H9 (cell line): ENCODE results near the gene MOG. TPM values are rescaled to one million over a fixed set of nuclear protein-coding genes. Genes with fewer than 3 reads are reported as not detected.

ENCODE experiments used
- DNase-seq: peaks from one replicate; pipeline ENCODE4 v3.0.0-alpha.2; 2017
- H2AFZ ChIP-seq: one replicate; pipeline ENCODE4 v1.6.1; 2013; ENCODE audit warnings: mild to moderate bottlenecking, low read length, control low read depth, moderate library complexity
- H2AK5ac ChIP-seq: 2 replicates; pipeline ENCODE4 v1.6.1; 2013; ENCODE audit warnings: low read length, control low read depth, mixed read lengths; ENCODE audit not compliant: insufficient read length
- H2BK120ac ChIP-seq: one replicate; pipeline ENCODE4 v1.6.1; 2013; ENCODE audit warnings: low read depth, mild to moderate bottlenecking, low read length, control low read depth, inconsistent platforms; ENCODE audit not compliant: poor library complexity, severe bottlenecking
- H2BK12ac ChIP-seq: 2 replicates; pipeline ENCODE4 v1.6.1; 2013; ENCODE audit warnings: low read length, control low read depth, mixed read lengths, low read depth; ENCODE audit not compliant: insufficient read length
- H2BK15ac ChIP-seq: 2 replicates; pipeline ENCODE4 v1.6.1; 2013; ENCODE audit warnings: low read depth, low read length, control low read depth
- H2BK20ac ChIP-seq: one replicate; pipeline ENCODE4 v1.6.1; 2013; ENCODE audit warnings: low read depth, mild to moderate bottlenecking, low read length, control low read depth, inconsistent platforms; ENCODE audit not compliant: poor library complexity, severe bottlenecking
- H2BK5ac ChIP-seq: 2 replicates; pipeline ENCODE4 v1.6.1; 2013; ENCODE audit warnings: low read length, control low read depth, mixed read lengths; ENCODE audit not compliant: insufficient read length
- H3K14ac ChIP-seq: 2 replicates; pipeline ENCODE4 v1.6.1; 2013; ENCODE audit warnings: low read length, control low read depth; ENCODE audit not compliant: insufficient read depth
- H3K18ac ChIP-seq: 2 replicates; pipeline ENCODE4 v1.6.1; 2013; ENCODE audit warnings: low read depth, mild to moderate bottlenecking, mixed read lengths, low read length, control low read depth; ENCODE audit not compliant: insufficient read length
- H3K23ac ChIP-seq: 2 replicates; pipeline ENCODE4 v1.6.1; 2013; ENCODE audit warnings: low read length, control low read depth, mixed read lengths, low read depth; ENCODE audit not compliant: insufficient read length
- H3K23me2 ChIP-seq: 2 replicates; pipeline ENCODE4 v1.6.1; 2013; ENCODE audit warnings: low read depth, mild to moderate bottlenecking, mixed read lengths, low read length, control low read depth; ENCODE audit not compliant: insufficient read length, poor library complexity, severe bottlenecking
- H3K27ac ChIP-seq: 2 replicates; pipeline ENCODE4 v1.5.1; 2013; ENCODE audit warnings: low read length, control low read depth, mixed read lengths, low read depth; ENCODE audit not compliant: insufficient read length
- H3K27me3 ChIP-seq: 2 replicates; pipeline ENCODE4 v1.6.1; 2013; ENCODE audit warnings: low read length, control low read depth, inconsistent platforms; ENCODE audit not compliant: insufficient read depth
- H3K4ac ChIP-seq: 2 replicates; pipeline ENCODE4 v1.6.1; 2013; ENCODE audit warnings: low read depth, mild to moderate bottlenecking, control low read depth, inconsistent platforms, low read length, moderate library complexity
- H3K4me1 ChIP-seq: 2 replicates; pipeline ENCODE4 v1.6.1; 2013; ENCODE audit warnings: low read length, control low read depth, inconsistent platforms; ENCODE audit not compliant: insufficient read depth
- H3K4me2 ChIP-seq: 2 replicates; pipeline ENCODE4 v1.6.1; 2013; ENCODE audit warnings: low read length, control low read depth, mixed read lengths; ENCODE audit not compliant: insufficient read length, insufficient read depth
- H3K56ac ChIP-seq: 2 replicates; pipeline ENCODE4 v1.6.1; 2013; ENCODE audit warnings: low read depth, mild to moderate bottlenecking, mixed read lengths, low read length, control low read depth; ENCODE audit not compliant: insufficient read length
- H3K79me1 ChIP-seq: 2 replicates; pipeline ENCODE4 v1.6.1; 2013; ENCODE audit warnings: low read depth, mild to moderate bottlenecking, moderate library complexity, low read length, control low read depth, inconsistent platforms; ENCODE audit not compliant: insufficient read depth, poor library complexity, severe bottlenecking
- H3K79me2 ChIP-seq: 2 replicates; pipeline ENCODE4 v1.6.1; 2013; ENCODE audit warnings: low read length, control low read depth, inconsistent platforms; ENCODE audit not compliant: insufficient read depth
- H3K9ac ChIP-seq: 2 replicates; pipeline ENCODE4 v1.6.1; 2013; ENCODE audit warnings: low read length, control low read depth, mixed read lengths; ENCODE audit not compliant: insufficient read length; ENCODE audit errors: extremely low read depth
- H3K9me3 ChIP-seq: one replicate; pipeline ENCODE4 v1.6.1; 2013; ENCODE audit warnings: low read depth, low read length, inconsistent platforms; ENCODE audit not compliant: control insufficient read depth
- H3T11ph ChIP-seq: one replicate; pipeline ENCODE4 v1.6.1; 2013; ENCODE audit warnings: mild to moderate bottlenecking, low read length, control low read depth, inconsistent platforms
- H4K20me1 ChIP-seq: one replicate; pipeline ENCODE4 v1.6.1; 2013; ENCODE audit not compliant: control insufficient read depth, insufficient read length, insufficient read depth
- H4K5ac ChIP-seq: 2 replicates; pipeline ENCODE4 v1.6.1; 2013; ENCODE audit warnings: low read depth, mild to moderate bottlenecking, mixed read lengths, low read length, control low read depth; ENCODE audit not compliant: insufficient read length
- H4K8ac ChIP-seq: replicated peaks from 2 replicates; pipeline ENCODE4 v1.6.1; 2013; ENCODE audit warnings: low read length, control low read depth, mixed read lengths, low read depth; ENCODE audit not compliant: insufficient read length
- H4K91ac ChIP-seq: 2 replicates; pipeline ENCODE4 v1.6.1; 2013; ENCODE audit warnings: low read depth, mild to moderate bottlenecking, moderate library complexity, mixed read lengths, low read length, control low read depth; ENCODE audit not compliant: insufficient read length
- H3K27ac Mint-ChIP-seq, 3 experiments: 2 replicates in 2 of 3; 3 replicates in 1 of 3; pipeline ENCODE4 v1.8.0; 2020 to 2021; ENCODE audit warnings: mixed read lengths in 3 of 3, mild to moderate bottlenecking in 1 of 3, moderate library complexity in 1 of 3
- H3K27me3 Mint-ChIP-seq: 2 replicates; pipeline ENCODE4 v1.8.0; 2021; ENCODE audit warnings: low read depth, mild to moderate bottlenecking, moderate library complexity, mixed read lengths
- H3K36me3 Mint-ChIP-seq, 3 experiments: 2 replicates in 2 of 3; 3 replicates in 1 of 3; pipeline ENCODE4 v1.8.0; 2020 to 2021; ENCODE audit warnings: low read depth in 3 of 3, mixed read lengths in 3 of 3; ENCODE audit not compliant: insufficient read depth in 1 of 3
- H3K4me1 Mint-ChIP-seq, 2 experiments: 2 replicates each; pipeline ENCODE4 v1.8.0; 2020; ENCODE audit warnings: mixed read lengths in 2 of 2
- H3K4me3 Mint-ChIP-seq, 2 experiments: 2 replicates in 1 of 2; 3 replicates in 1 of 2; pipeline ENCODE4 v1.8.0; 2020 to 2021; ENCODE audit warnings: mild to moderate bottlenecking in 2 of 2, mixed read lengths in 2 of 2, moderate library complexity in 1 of 2
- H3K9me3 Mint-ChIP-seq, 2 experiments: 2 replicates in 1 of 2; 3 replicates in 1 of 2; pipeline ENCODE4 v1.8.0; 2020; ENCODE audit warnings: mild to moderate bottlenecking in 2 of 2, mixed read lengths in 2 of 2, moderate library complexity in 1 of 2
- WGBS: extraction: QIAGEN DNeasy Blood & Tissue Kit; methylation state at CpG from one replicate; pipeline ENCODE4 v1.1.7; 2013; ENCODE audit warnings: missing lambda C conversion rate, low lambda C conversion rate, mixed read lengths; ENCODE audit not compliant: insufficient read length; ENCODE audit errors: extremely low coverage; 5-methylcytosine and 5-hydroxymethylcytosine counted together
- total RNA-seq: library from RNA; stranded (reverse); gene quantifications from 2 replicates; pipeline ENCODE4 v1.2.1, GENCODE V29; 2021
- TF ChIP-seq, protein P1 (sequence below): fragments of 200-600 bp; sonication (generic); conservative IDR thresholded peaks from 3 replicates; pipeline ENCODE4 v1.8.0; 2021; ENCODE audit warnings: antibody characterized with exemption, mild to moderate bottlenecking

MOG gene
- total RNA-seq, 1 experiment from 2014 or later: 0.55 TPM

DNA sequence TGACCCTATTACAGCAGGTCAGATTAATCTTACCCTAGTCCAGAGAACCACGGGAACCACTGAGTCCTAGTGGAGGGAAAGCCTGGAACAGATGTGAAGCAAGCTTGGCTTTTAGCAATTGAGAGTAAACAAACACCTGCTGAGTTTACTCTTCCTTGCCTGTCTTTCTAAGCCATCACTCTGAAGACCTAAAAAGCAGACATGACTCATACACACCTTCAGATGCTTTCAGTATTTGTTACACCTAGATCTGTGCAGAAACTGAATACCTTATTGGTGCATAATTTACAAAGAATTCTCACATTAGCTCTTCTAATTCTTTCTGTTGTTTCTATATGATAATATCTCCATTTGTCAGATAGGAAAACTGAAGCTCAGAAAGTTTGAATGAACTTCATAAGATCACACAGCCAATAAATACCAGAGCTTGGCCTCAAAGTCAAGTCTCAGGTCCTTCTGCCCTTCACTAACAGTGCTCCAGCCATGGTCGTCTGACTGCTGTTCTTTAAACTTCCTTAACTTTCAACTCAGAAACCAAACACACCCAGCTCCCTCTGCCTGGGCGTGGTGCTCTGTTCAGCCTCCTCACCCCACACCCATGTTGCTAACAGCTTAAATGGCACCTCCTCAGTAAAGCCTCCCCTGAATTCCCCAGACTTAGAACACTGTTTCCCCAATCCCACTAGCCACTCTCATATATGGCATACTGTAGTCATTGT, 15.3 kb upstream of the MOG start:
- Mint-ChIP-seq H3K27ac (peak overlapping the region in 2 of 3 experiments; percentile 4 to 45; a peak in 3 of 7 replicates), H3K36me3 (no peaks in the 10 kb centered on the region; a peak in 1 of 7 replicates), H3K27me3 (no peaks in the 10 kb centered on the region), H3K9me3 (no peaks in the 10 kb centered on the region), H3K4me3 (no peak overlapping the region), H3K4me1 (peaks cover 30 to 34% of the 10 kb centered on the region in 2 experiments)
- no peak overlapping the region for H3K14ac ChIP-seq
- TF ChIP-seq, protein P1, sequence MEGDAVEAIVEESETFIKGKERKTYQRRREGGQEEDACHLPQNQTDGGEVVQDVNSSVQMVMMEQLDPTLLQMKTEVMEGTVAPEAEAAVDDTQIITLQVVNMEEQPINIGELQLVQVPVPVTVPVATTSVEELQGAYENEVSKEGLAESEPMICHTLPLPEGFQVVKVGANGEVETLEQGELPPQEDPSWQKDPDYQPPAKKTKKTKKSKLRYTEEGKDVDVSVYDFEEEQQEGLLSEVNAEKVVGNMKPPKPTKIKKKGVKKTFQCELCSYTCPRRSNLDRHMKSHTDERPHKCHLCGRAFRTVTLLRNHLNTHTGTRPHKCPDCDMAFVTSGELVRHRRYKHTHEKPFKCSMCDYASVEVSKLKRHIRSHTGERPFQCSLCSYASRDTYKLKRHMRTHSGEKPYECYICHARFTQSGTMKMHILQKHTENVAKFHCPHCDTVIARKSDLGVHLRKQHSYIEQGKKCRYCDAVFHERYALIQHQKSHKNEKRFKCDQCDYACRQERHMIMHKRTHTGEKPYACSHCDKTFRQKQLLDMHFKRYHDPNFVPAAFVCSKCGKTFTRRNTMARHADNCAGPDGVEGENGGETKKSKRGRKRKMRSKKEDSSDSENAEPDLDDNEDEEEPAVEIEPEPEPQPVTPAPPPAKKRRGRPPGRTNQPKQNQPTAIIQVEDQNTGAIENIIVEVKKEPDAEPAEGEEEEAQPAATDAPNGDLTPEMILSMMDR: no peak
- H3K27ac ChIP-seq: no peak overlapping the region
- no peaks in the 10 kb centered on the region for H3K23me2 ChIP-seq
- no peak overlapping the region for H2BK120ac ChIP-seq
- H2AK5ac ChIP-seq: no peak overlapping the region
- no peak overlapping the region for H3K18ac ChIP-seq
- no CpG with 5 or more reads among the region's 3 CpGs for WGBS
- H2BK15ac ChIP-seq: no peak overlapping the region
- no peak overlapping the region for H3K56ac ChIP-seq
- no peaks in the 10 kb centered on the region for H3K27me3 ChIP-seq
- no peak overlapping the region for H4K5ac ChIP-seq
- H3K23ac ChIP-seq: no peak overlapping the region
- no peak overlapping the region for H2BK12ac ChIP-seq
- H2BK5ac ChIP-seq: no peak overlapping the region
- H3K79me2 ChIP-seq: no peaks in the 10 kb centered on the region
- H4K91ac ChIP-seq: no peak overlapping the region
- no peak for DNase-seq
- H3K9ac ChIP-seq: no peak overlapping the region
- H3K79me1 ChIP-seq: no peaks in the 10 kb centered on the region
- H3K9me3 ChIP-seq: no peaks in the 10 kb centered on the region
- no peaks in the 10 kb centered on the region for H4K20me1 ChIP-seq
- no peak overlapping the region for H2AFZ ChIP-seq
- no peak overlapping the region for H3K4ac ChIP-seq
- H2BK20ac ChIP-seq: no peak overlapping the region
- H3K4me1 ChIP-seq: no peaks in the 10 kb centered on the region; the same call in 1 of the 2 replicates
- no peak overlapping the region for H3K4me2 ChIP-seq
- no peak overlapping the region for H3T11ph ChIP-seq
- H4K8ac ChIP-seq: no peak overlapping the region
